Heart left ventricle (tissue), 16 donors: ENCODE measurements around the gene ORC1. TPM values are rescaled to one million over a fixed set of nuclear protein-coding genes. Genes with fewer than 3 reads are reported as not detected.
A peak's percentile ranks its signal among the peaks of the same experiment; 100 is the strongest.
"Not testable (repeated sequence)": the region's sequence is repeated elsewhere in the genome, so short reads cannot be mapped to it uniquely, and the experiment has no call there.

ENCODE experiments used
- ATAC-seq, 4 donors: fragments of 200-7000 bp; cut with Tn5 transposase; one replicate each; pipeline ENCODE4 v1.9.1; 2020 to 2022; ENCODE audit warnings: moderate library complexity in 4 of 4, mild to moderate bottlenecking in 3 of 4, moderate number of reproducible peaks in 1 of 4
- DNase-seq, 5 donors: peaks; one replicate each; pipeline ENCODE4 v3.0.0-alpha.2; 2020
- H3K27ac ChIP-seq, 12 donors: fragments of 200-600 bp; sonication (generic) in 4 of 12; one replicate each; pipeline versions ENCODE4 v1.5.0 to v1.8.0; 2016 to 2022; ENCODE audit warnings: mild to moderate bottlenecking in 2 of 12
- H3K27me3 ChIP-seq, 9 donors: fragments of 200-600 bp; sonication (generic) in 2 of 9; one replicate each; pipeline versions ENCODE4 v1.5.1 to v1.8.0; 2016 to 2022; ENCODE audit warnings: mild to moderate bottlenecking in 3 of 9
- H3K36me3 ChIP-seq, 9 donors: fragments of 200-600 bp; sonication (generic) in 2 of 9; one replicate each; pipeline versions ENCODE4 v1.5.0 to v1.8.0; 2018 to 2022; ENCODE audit warnings: mild to moderate bottlenecking in 2 of 9
- H3K4me1 ChIP-seq, 12 donors: fragments of 200-600 bp; sonication (generic) in 4 of 12; one replicate each; pipeline versions ENCODE4 v1.5.0 to v1.8.0; 2016 to 2022; ENCODE audit warnings: mild to moderate bottlenecking in 3 of 12
- H3K4me3 ChIP-seq, 12 donors: fragments of 200-600 bp; sonication (generic) in 4 of 12; one replicate each; pipeline versions ENCODE4 v1.5.0 to v1.8.0; 2017 to 2022; ENCODE audit warnings: mild to moderate bottlenecking in 9 of 12, moderate library complexity in 4 of 12
- H3K9me3 ChIP-seq, 12 donors: fragments of 200-600 bp; sonication (generic) in 4 of 12; one replicate each; pipeline versions ENCODE4 v1.5.0 to v1.8.0; 2016 to 2022; ENCODE audit warnings: mild to moderate bottlenecking in 1 of 12
- CTCF ChIP-seq, 12 donors: fragments of 200-600 bp; sonication (generic) in 4 of 12; IDR thresholded peaks; one replicate each; pipeline versions ENCODE4 v1.5.0 to v1.8.0; 2018 to 2022; ENCODE audit warnings: antibody characterized with exemption in 12 of 12, mild to moderate bottlenecking in 5 of 12
- POLR2A ChIP-seq, 2 donors: fragments of 450-650 bp; IDR thresholded peaks; one replicate each; pipeline ENCODE4 v1.6.1; 2017; ENCODE audit warnings: antibody characterized with exemption in 2 of 2, mild to moderate bottlenecking in 2 of 2, moderate library complexity in 2 of 2
- whole genome bisulfite sequencing, 4 donors: extraction: QIAGEN DNeasy Blood & Tissue Kit in 2 of 4; methylation state at CpG; one replicate each; pipeline versions ENCODE4 v1.1.5 to v1.1.7; 2013 to 2018; 5-methylcytosine and 5-hydroxymethylcytosine counted together
- intact Hi-C, 10 donors: fragments of 100-400 bp; cut with DNase I; formaldehyde crosslinking; loops; one replicate each; pipeline versions ENCODE4 v1.11.1 to v1.14.2; 2022
- polyA plus RNA-seq, 2 donors: library from polyadenylated mRNA; stranded (reverse); fragments of 200-250 nt; gene quantifications; one replicate each; pipeline ENCODE4 v1.2.3, GENCODE V29; 2013
- total RNA-seq, 9 donors: library from RNA; depleted of rRNA in 2 of 9; stranded (reverse); fragments of >200 nt in 2 of 9; fragmentation: NEBNext Ultra II Directional in 3 of 9; extraction: Animal tissue kit (Norgen Biotek cat#: 25700) in 3 of 9; gene quantifications; one replicate each; pipeline versions ENCODE4 v1.1.0 to v1.2.4, GENCODE V29; 2016 to 2023
- donor health status: ischemic (EF 13 %, LVEDD 7.1; RV severe dilation, severe dysfunction).
- donor health status: healthy with polysubstance abuse.
- donor health status: DM: no; HTN: yes; CAD: no.
- donor health status: DM: no; HTN: no; CAD: no.
- donor health status: ischemic (EF 25% LVEDD 6.9; RV normal size, moderate dysfunction).
- donor health status: ischemic (EF 25% LVEDD 5.7; RV mildly dilated, moderate dysfunction).
- donor health status: healthy.
- donor health status: DM: yes; HTN: yes; CAD: no.
- donor health status: ischemic (EF 35%, LVEDD 5.7; RV mildly dilated, moderate dysfunction).
- donor health status: nonischemic (EF 11% LVEDD 7.7; RV severe dilation, severe dysfunction).
- donor health status: DM: yes; HTN: yes; CAD: no.
- donor health status: PGD.
- donor health status: ischemic (EF 29% LVEDD 5.4; RV normal size, mild dysfunction).
- donor health status: nonischemic (EF 23%, LVEDD 6.1; RV moderate dilation, normal function).

Gene ORC1
- total and polyA plus RNA-seq, 11 donors, result 0.09 to 1.4 (median 0.19) TPM; not detected in 4

- Histone ChIP-seq H3K27me3 (no peaks in the 10 kb centered on the region), H3K4me3 (no peak overlapping the region), H3K36me3 (peaks cover 0 to 42% (median 0%) of the 10 kb centered on the region in 9 donors), H3K4me1 (no peaks in the 10 kb centered on the region), H3K27ac (no peak overlapping the region), H3K9me3 (no peaks in the 10 kb centered on the region)
- intact Hi-C loops, result no loop called here
- 87 to 97% (median 93%) methylated on average over 3 of the region's 3 CpGs for WGBS, 4 donors
- DNase-seq, result no peak
- ATAC-seq, result no peak
- TF ChIP-seq CTCF (IDR thresholded peaks at IDR 0.05), result no peak
- no peak for TF ChIP-seq POLR2A (IDR thresholded peaks at IDR 0.05)
Measured at GRCh38 chr1:52385376-52385775, 18.8 kb downstream of the ORC1 start.

- not testable (repeated sequence) for H3K4me3 ChIP-seq, ATAC-seq, DNase-seq, H3K27ac ChIP-seq, H3K9me3 ChIP-seq, H3K27me3 ChIP-seq, H3K36me3 ChIP-seq
- H3K4me1 ChIP-seq, result peaks cover 0 to 20% (median 6%) of the 10 kb centered on the region in 12 donors
- 52 to 62% (median 53%) methylated on average over 1 of the region's 1 CpG for WGBS, 4 donors
- intact Hi-C loops, result loop anchor here in 4 of 10 donors (5.0 to 10.0 kb wide), 4 partner anchors 32 to 327 kb away; partner anchors contain the start of genes ORC1 (in 3 of the 4), PRPF38A (in 3 of the 4), COA7 (in 1 of the 4) and ZFYVE9 (in 1 of the 4)
Measured at GRCh38 chr1:52369851-52370250, 34.4 kb downstream of the ORC1 start.

GRCh38 chr1:52368383-52369172 is 35.6 kb downstream of the ORC1 start:
- peak overlapping the region; percentile 0 to 60 (median 48) for H3K4me3 ChIP-seq
- no peaks in the 10 kb centered on the region for H3K9me3 ChIP-seq
- TF ChIP-seq POLR2A (IDR thresholded peaks at IDR 0.05), result no peak
- peak in 4 of 12 donors; percentile 4 to 26 (median 14) for TF ChIP-seq CTCF (IDR thresholded peaks at IDR 0.05)
- ATAC-seq (no peak), DNase-seq (peak; percentile 39 to 75 (median 50))
- H3K27ac ChIP-seq, result peak overlapping the region in 4 of 12 donors; percentile 14 to 56 (median 40)
- no peaks in the 10 kb centered on the region for H3K27me3 ChIP-seq
- H3K36me3 ChIP-seq, result peaks cover 0 to 8% (median 0%) of the 10 kb centered on the region in 9 donors
- intact Hi-C loops, result loop anchor here in 4 of 10 donors (5.0 to 10.0 kb wide), 4 partner anchors 34 to 329 kb away; partner anchors contain the start of genes ORC1 (in 3 of the 4), PRPF38A (in 3 of the 4), COA7 (in 1 of the 4) and ZFYVE9 (in 1 of the 4)
- WGBS, 4 donors, result 8 to 10% (median 9%) methylated on average over 40 to 51 of the region's 51 CpGs
- peaks cover 0 to 29% (median 11%) of the 10 kb centered on the region in 12 donors for H3K4me1 ChIP-seq

- no peak for DNase-seq
- peaks cover 0 to 17% (median 6%) of the 10 kb centered on the region in 9 donors for H3K36me3 ChIP-seq
- 82 to 88% (median 84%) methylated on average over 5 of the region's 5 CpGs for WGBS, 4 donors
- H3K9me3 ChIP-seq, result no peaks in the 10 kb centered on the region
- TF ChIP-seq POLR2A (IDR thresholded peaks at IDR 0.05) (no peak), CTCF (IDR thresholded peaks at IDR 0.05) (no peak)
- no peaks in the 10 kb centered on the region for H3K27me3 ChIP-seq
- ATAC-seq, result no peak
- H3K27ac ChIP-seq, result no peak overlapping the region
- peaks cover 0 to 29% (median 11%) of the 10 kb centered on the region in 12 donors for H3K4me1 ChIP-seq
- intact Hi-C loops, result loop anchor here in 4 of 10 donors (2.0 to 10.0 kb wide), 5 partner anchors 35 to 330 kb away; partner anchors contain the start of genes ORC1 (in 4 of the 4), PRPF38A (in 4 of the 4), COA7 (in 1 of the 4) and ZFYVE9 (in 1 of the 4)
- no peak overlapping the region for H3K4me3 ChIP-seq
Measured at GRCh38 chr1:52367272-52367671, 37.0 kb downstream of the ORC1 start.
